ENCODE results near the gene CBX5.

Gene CBX5

GRCh38 chr12:54311051-54311450 is 31.1 kb upstream of the CBX5 start:
- H3K36me3 ChIP-seq (ENCODE audit: insufficient read depth, insufficient read length, low read length): no peaks in the 10 kb centered on the region
- H3K4me3 ChIP-seq (ENCODE audit: insufficient read length, low read depth): no peak overlapping the region

DNA sequence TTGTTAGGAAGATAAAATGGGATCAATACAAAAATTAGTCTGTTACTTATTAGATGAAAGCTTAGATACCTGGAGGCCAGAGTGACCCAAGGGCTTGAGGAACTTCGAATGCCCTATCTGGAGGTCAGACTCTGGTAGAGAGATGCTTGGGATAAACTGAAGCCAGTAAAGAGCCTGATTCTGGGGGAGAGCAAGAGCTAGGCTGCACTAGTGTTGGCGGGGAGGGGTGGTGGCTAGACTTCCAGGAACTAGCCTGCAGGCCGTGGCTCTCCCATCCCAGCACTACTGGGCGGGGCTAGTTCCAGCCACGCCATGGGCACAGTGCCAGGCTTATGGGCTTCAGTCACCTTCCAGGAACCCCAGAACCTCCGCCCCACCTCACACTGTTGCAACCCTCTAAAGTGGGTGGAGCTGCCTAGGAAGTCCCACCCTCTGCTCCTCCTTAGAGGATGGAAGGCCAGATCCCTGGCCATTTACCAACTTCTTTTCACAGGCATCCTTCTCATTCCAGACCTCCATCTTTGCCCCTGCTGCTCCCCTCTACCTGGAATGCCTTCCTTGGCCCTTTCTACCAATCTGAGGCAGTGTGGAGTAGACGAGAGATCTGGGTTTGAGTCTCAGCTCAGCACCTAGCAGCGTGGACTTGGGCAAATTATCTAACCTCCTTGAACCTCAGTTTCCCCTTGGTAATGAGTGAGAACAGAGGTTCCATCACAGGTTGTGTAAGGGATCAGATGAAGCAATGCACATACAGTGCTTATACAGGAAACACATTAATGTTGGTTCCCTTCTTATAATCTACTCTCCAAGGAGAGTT is 27.2 kb upstream of the CBX5 start:
- H3K9me3 ChIP-seq (ENCODE audit: insufficient read depth, low read length): no peaks in the 10 kb centered on the region
- no peak overlapping the region for H3K4me3 ChIP-seq (ENCODE audit: insufficient read length, low read depth)
- no peak overlapping the region for H3K9ac ChIP-seq (ENCODE audit: insufficient read length, low read depth)
- H3K4me1 ChIP-seq (ENCODE audit: insufficient read depth, insufficient read length): no peaks in the 10 kb centered on the region
- TF ChIP-seq SUZ12 (IDR thresholded peaks at IDR 0.05; ENCODE audit: extremely low read depth, insufficient read depth, insufficient read length): no peak
- no peak for TF ChIP-seq YY1 (IDR thresholded peaks at IDR 0.05; ENCODE audit: insufficient read depth, insufficient read length)
- no peak for TF ChIP-seq ZNF274 (IDR thresholded peaks at IDR 0.05; ENCODE audit: low read depth, low read length)
- no peaks in the 10 kb centered on the region for H3K36me3 ChIP-seq (ENCODE audit: insufficient read depth, insufficient read length, low read length)
- no peaks in the 10 kb centered on the region for H3K27me3 ChIP-seq (ENCODE audit: insufficient read depth, insufficient read length)
- DNase-seq (ENCODE audit: low read depth, low spot score): no peak

More at GRCh38 chr12:54311051-54311450, 31.1 kb upstream of the CBX5 start:
- DNase-seq (ENCODE audit: low read depth, low spot score): no peak
- H3K4me1 ChIP-seq (ENCODE audit: insufficient read depth, insufficient read length): no peaks in the 10 kb centered on the region
- no peaks in the 10 kb centered on the region for H3K27me3 ChIP-seq (ENCODE audit: insufficient read depth, insufficient read length)
- TF ChIP-seq SUZ12 (IDR thresholded peaks at IDR 0.05; ENCODE audit: extremely low read depth, insufficient read depth, insufficient read length) (no peak), ZNF274 (IDR thresholded peaks at IDR 0.05; ENCODE audit: low read depth, low read length) (no peak), YY1 (IDR thresholded peaks at IDR 0.05; ENCODE audit: insufficient read depth, insufficient read length) (no peak)
- H3K9ac ChIP-seq (ENCODE audit: insufficient read length, low read depth): no peak overlapping the region
- H3K9me3 ChIP-seq (ENCODE audit: insufficient read depth, low read length): no peaks in the 10 kb centered on the region

DNA sequence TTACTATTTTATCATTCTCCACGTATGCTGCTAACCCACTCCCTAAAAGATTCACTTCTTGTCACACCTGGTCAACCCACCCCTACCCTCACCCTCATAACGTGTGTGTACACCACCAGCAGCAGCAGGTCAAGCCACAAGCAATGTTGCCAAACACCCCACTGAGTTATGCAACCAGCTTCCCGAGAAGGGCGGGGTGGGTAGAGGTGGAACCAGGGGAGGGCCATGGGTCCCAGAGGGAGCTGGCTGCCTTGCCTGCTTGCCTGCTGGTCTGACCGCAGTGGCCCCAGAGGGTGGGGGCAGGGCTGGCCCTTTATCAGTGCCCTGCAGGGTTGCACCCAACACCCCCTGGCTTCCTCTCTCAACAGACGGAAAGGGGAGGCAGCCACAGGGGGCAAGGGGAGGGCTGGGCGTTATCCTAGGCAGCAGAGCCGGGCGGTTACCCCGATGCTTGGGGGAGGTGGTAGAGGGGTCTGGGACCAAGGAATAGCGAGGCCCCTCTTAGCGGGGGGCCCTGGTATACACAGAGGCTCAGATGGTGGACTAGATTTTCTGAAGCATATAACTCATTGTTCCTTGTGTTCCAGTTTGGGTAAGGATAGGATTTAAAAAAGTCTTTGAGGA is 24.4 kb upstream of the CBX5 start:
- Histone ChIP-seq H3K36me3 (ENCODE audit: insufficient read depth, insufficient read length, low read length) (no peaks in the 10 kb centered on the region), H3K27me3 (ENCODE audit: insufficient read depth, insufficient read length) (no peaks in the 10 kb centered on the region), H3K9ac (ENCODE audit: insufficient read length, low read depth) (no peak overlapping the region), H3K4me3 (ENCODE audit: insufficient read length, low read depth) (no peak overlapping the region), H3K4me1 (ENCODE audit: insufficient read depth, insufficient read length) (peaks cover 3% of the 10 kb centered on the region), H3K9me3 (ENCODE audit: insufficient read depth, low read length) (no peaks in the 10 kb centered on the region)
- no peak for TF ChIP-seq YY1 (IDR thresholded peaks at IDR 0.05; ENCODE audit: insufficient read depth, insufficient read length)
- no peak for TF ChIP-seq SUZ12 (IDR thresholded peaks at IDR 0.05; ENCODE audit: extremely low read depth, insufficient read depth, insufficient read length)
- no peak for TF ChIP-seq ZNF274 (IDR thresholded peaks at IDR 0.05; ENCODE audit: low read depth, low read length)
- no peak for DNase-seq (ENCODE audit: low read depth, low spot score)

DNA sequence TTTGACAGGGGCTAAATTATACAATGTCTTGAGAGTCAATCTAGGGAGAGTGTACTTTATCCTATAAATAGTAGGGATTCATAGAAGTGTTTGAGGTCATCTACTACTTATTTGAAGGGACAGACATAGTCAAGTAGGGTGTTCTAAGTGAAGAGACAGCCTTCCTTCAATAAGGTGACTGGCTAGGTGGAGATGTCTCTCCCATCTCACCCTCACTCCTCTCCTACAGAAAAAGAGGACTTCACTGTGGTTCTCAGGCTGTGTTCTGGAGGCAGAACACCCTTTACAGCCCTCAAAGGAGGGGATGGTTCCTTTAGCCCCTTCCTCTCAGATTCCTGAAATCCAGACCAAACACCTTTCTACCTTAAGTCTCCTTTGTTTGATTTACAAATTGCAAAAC is 23.7 kb upstream of the CBX5 start:
- Histone ChIP-seq H3K36me3 (ENCODE audit: insufficient read depth, insufficient read length, low read length) (no peaks in the 10 kb centered on the region), H3K9ac (ENCODE audit: insufficient read length, low read depth) (no peak overlapping the region), H3K4me1 (ENCODE audit: insufficient read depth, insufficient read length) (peaks cover 3% of the 10 kb centered on the region), H3K9me3 (ENCODE audit: insufficient read depth, low read length) (no peaks in the 10 kb centered on the region), H3K27me3 (ENCODE audit: insufficient read depth, insufficient read length) (no peaks in the 10 kb centered on the region), H3K4me3 (ENCODE audit: insufficient read length, low read depth) (no peak overlapping the region)
- TF ChIP-seq YY1 (IDR thresholded peaks at IDR 0.05; ENCODE audit: insufficient read depth, insufficient read length) (no peak), SUZ12 (IDR thresholded peaks at IDR 0.05; ENCODE audit: extremely low read depth, insufficient read depth, insufficient read length) (no peak), ZNF274 (IDR thresholded peaks at IDR 0.05; ENCODE audit: low read depth, low read length) (no peak)
- DNase-seq (ENCODE audit: low read depth, low spot score): no peak

- peak overlapping the region; percentile 29 for H3K4me3 ChIP-seq (ENCODE audit: insufficient read length, low read depth)
- H3K9ac ChIP-seq (ENCODE audit: insufficient read length, low read depth): peak overlapping the region; percentile 76
- H3K36me3 ChIP-seq (ENCODE audit: insufficient read depth, insufficient read length, low read length): no peaks in the 10 kb centered on the region
- no peaks in the 10 kb centered on the region for H3K27me3 ChIP-seq (ENCODE audit: insufficient read depth, insufficient read length)
- TF ChIP-seq ZNF274 (IDR thresholded peaks at IDR 0.05; ENCODE audit: low read depth, low read length) (no peak), SUZ12 (IDR thresholded peaks at IDR 0.05; ENCODE audit: extremely low read depth, insufficient read depth, insufficient read length) (no peak), YY1 (IDR thresholded peaks at IDR 0.05; ENCODE audit: insufficient read depth, insufficient read length) (no peak)
- H3K9me3 ChIP-seq (ENCODE audit: insufficient read depth, low read length): no peaks in the 10 kb centered on the region
- DNase-seq (ENCODE audit: low read depth, low spot score): no peak
- H3K4me1 ChIP-seq (ENCODE audit: insufficient read depth, insufficient read length): peaks cover 3% of the 10 kb centered on the region
Observed at GRCh38 chr12:54301428-54302048, 21.6 kb upstream of the CBX5 start.

- Histone ChIP-seq H3K9ac (ENCODE audit: insufficient read length, low read depth) (peak within 1 kb of the TSS; percentile 76), H3K9me3 (ENCODE audit: insufficient read depth, low read length) (no peaks in the 10 kb centered on the region), H3K27me3 (ENCODE audit: insufficient read depth, insufficient read length) (no peaks in the 10 kb centered on the region), H3K4me3 (ENCODE audit: insufficient read length, low read depth) (peak within 1 kb of the TSS; percentile 29), H3K4me1 (ENCODE audit: insufficient read depth, insufficient read length) (peaks cover 3% of the 10 kb centered on the region), H3K36me3 (ENCODE audit: insufficient read depth, insufficient read length, low read length) (no peaks in the 10 kb centered on the region)
- TF ChIP-seq ZNF274 (IDR thresholded peaks at IDR 0.05; ENCODE audit: low read depth, low read length) (no peak), SUZ12 (IDR thresholded peaks at IDR 0.05; ENCODE audit: extremely low read depth, insufficient read depth, insufficient read length) (no peak), YY1 (IDR thresholded peaks at IDR 0.05; ENCODE audit: insufficient read depth, insufficient read length) (no peak)
- DNase-seq (ENCODE audit: low read depth, low spot score): peak; percentile 61
Observed at GRCh38 chr12:54300732-54301427, 21.0 kb upstream of the CBX5 start, which contains the start of gene NFE2. Gene NFE2 (minus strand): TSS chr12:54301015. CDS start chr12:54295248, 5,767 bp downstream.

All from NT2/D1 (cell line).